BLaER1 (cell line): ENCODE measurements around the gene ENTPD1.
A peak's percentile ranks its signal among the peaks of the same experiment; 100 is the strongest.
"Not testable (repeated sequence)": the region's sequence is repeated elsewhere in the genome, so short reads cannot be mapped to it uniquely, and the experiment has no call there.

Source experiments
- H3K27ac ChIP-seq: shearing (Covaris generic); formaldehyde crosslinking; 2 replicates; pipeline ENCODE4 v1.8.1; 2022
- H3K27me3 ChIP-seq: shearing (Covaris generic); formaldehyde crosslinking; 2 replicates; pipeline ENCODE4 v1.8.1; 2022
- H3K36me3 ChIP-seq: shearing (Covaris generic); formaldehyde crosslinking; 2 replicates; pipeline ENCODE4 v1.8.1; 2022
- H3K4me1 ChIP-seq: shearing (Covaris generic); formaldehyde crosslinking; 2 replicates; pipeline ENCODE4 v1.8.1; 2022
- H3K4me2 ChIP-seq: shearing (Covaris generic); formaldehyde crosslinking; 2 replicates; pipeline ENCODE4 v1.8.1; 2022
- H3K4me3 ChIP-seq: shearing (Covaris generic); formaldehyde crosslinking; 2 replicates; pipeline ENCODE4 v1.8.1; 2022
- H3K9ac ChIP-seq: shearing (Covaris generic); formaldehyde crosslinking; 2 replicates; pipeline ENCODE4 v1.8.1; 2022
- H3K9me3 ChIP-seq: shearing (Covaris generic); formaldehyde crosslinking; 2 replicates; pipeline ENCODE4 v1.8.1; 2022
- H4K20me1 ChIP-seq: shearing (Covaris generic); formaldehyde crosslinking; 2 replicates; pipeline ENCODE4 v1.8.1; 2022
- Cebpa-rat ChIP-seq: shearing (Covaris generic); IDR thresholded peaks from 2 replicates; pipeline ENCODE4 v1.8.1; 2022

ENTPD1 gene

DNA sequence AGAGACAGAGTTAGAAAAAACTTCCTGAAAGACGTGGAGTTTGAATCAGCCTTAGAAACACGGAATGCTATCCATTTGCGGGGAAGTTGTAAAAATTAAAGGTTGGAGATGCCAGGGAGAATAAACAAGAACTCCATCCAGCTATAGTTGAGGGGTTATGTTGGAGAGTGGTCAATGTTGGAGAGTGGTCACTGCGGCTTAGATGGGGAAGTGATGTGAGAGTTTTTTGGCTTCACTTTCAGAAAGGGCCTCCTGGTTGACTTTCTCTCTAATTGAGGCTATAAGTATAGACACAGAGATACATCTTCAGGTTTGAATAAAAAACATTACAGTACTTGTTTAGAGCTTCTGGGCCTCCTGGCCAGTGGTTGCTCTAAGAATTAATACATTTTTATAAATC, 152.5 kb downstream of the ENTPD1 start:
- H3K4me3 ChIP-seq, result 0 out of 2 replicates have a peak overlapping the region, but pooled peaks have one; percentile 81

DNA sequence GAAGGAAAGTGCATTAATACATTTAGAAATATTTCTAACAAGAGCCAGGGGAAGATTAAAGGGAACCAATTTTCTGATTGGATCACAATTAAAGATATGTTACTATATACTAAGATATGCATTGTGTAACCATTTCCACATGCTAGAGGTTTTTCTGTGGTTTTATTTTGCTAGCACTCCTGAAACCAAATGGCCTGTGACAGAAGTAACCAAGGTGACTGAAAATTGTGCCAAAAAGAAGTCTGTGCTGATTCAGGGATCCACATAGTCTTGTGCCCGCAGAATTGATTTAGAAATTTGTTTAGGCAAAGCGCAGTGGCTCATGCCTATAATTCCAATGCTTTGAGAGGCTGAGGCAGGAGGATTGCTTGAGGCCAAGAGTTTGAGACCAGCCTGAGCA, 153.6 kb downstream of the ENTPD1 start:
- Histone ChIP-seq H3K4me3 (no peak overlapping the region), H3K9me3 (0 out of 2 replicates have a peak, but pooled peaks cover 5% of the 10 kb centered on the region), H4K20me1 (no peaks in the 10 kb centered on the region), H3K4me1 (peaks cover 17% of the 10 kb centered on the region; the same call in 1 of the 2 replicates), H3K27ac (no peak overlapping the region), H3K4me2 (no peak overlapping the region; the same call in 1 of the 2 replicates), H3K36me3 (peaks cover 13% of the 10 kb centered on the region; the same call in 1 of the 2 replicates), H3K9ac (no peak overlapping the region), H3K27me3 (peaks cover 16% of the 10 kb centered on the region)
- no peak for TF ChIP-seq Cebpa-rat

More for the DNA sequence above, 152.5 kb downstream of the ENTPD1 start:
- peak overlapping the region; percentile 84 for H3K4me2 ChIP-seq
- no peak for TF ChIP-seq Cebpa-rat
- peaks cover 19% of the 10 kb centered on the region for H3K4me1 ChIP-seq
- peaks cover 16% of the 10 kb centered on the region for H3K27me3 ChIP-seq
- H3K9me3 ChIP-seq, result 0 out of 2 replicates have a peak, but pooled peaks cover 5% of the 10 kb centered on the region
- peaks cover 24% of the 10 kb centered on the region for H3K36me3 ChIP-seq
- no peak overlapping the region for H3K9ac ChIP-seq
- H4K20me1 ChIP-seq, result no peaks in the 10 kb centered on the region
- no peak overlapping the region for H3K27ac ChIP-seq

DNA sequence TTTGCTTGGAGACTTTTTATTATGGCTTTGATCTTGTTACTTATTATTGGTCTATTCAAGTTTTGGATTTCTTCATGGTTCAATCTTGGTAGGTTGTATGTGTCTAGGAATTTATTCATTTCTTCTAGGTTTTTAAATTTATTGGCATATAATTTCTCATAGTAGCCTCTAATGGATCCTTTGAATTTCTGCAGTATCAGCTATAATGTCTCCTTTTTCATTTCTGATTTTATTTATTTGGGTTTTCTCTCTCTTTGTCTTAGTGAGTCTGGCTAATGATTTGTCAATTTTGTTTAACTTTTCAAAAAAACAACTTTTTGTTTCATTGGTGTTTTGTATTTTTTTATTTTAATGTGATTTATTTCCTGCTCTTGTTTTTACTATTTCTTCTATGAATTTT, 160.1 kb downstream of the ENTPD1 start:
- Histone ChIP-seq H3K4me1 (peaks cover 12% of the 10 kb centered on the region), H3K9me3 (peaks cover 18% of the 10 kb centered on the region)
- H3K9ac ChIP-seq, H3K27ac ChIP-seq, H3K4me3 ChIP-seq, H4K20me1 ChIP-seq, H3K36me3 ChIP-seq, H3K27me3 ChIP-seq, H3K4me2 ChIP-seq: not testable (repeated sequence)
